ENCODE data around the gene GDPD3. TPM values are rescaled to one million over a fixed set of nuclear protein-coding genes. Genes with fewer than 3 reads are reported as not detected.

The GDPD3 gene
- total RNA-seq, 2 donors from 2014 or later, result 0.91 to 2.4 TPM

DNA sequence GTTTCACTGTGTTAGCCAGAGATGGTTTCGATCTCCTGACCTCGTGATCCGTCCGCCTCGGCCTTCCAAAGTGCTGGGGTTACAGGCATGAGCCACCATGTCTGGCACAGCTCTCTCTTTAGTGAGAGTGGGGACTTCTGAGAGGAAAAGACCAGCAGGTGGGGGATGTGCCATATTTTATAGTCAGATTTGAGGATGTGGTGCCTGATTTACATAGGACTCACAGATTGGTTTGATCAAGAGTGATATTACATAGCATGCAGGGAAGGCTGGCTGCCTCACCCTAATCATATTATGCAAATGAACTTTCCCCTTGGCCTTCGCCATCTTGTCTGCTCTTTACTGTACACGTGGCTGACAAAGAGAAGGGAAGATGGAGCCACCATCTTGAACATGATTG lies 37.8 kb upstream of the GDPD3 start:
- Histone ChIP-seq H3K9me3 (no peaks in the 10 kb centered on the region), H3K4me3 (no peak overlapping the region), H3K36me3 (no peaks in the 10 kb centered on the region), H3K27me3 (replicated peaks; ENCODE audit: insufficient read depth) (no peaks in the 10 kb centered on the region), H3K27ac (no peak overlapping the region), H3K4me1 (replicated peaks) (no peaks in the 10 kb centered on the region)
- intact Hi-C loops (cut with DNase I), result no loop called here
- no peak for TF ChIP-seq POLR2A (IDR thresholded peaks at IDR 0.05)
- no peak for TF ChIP-seq POLR2AphosphoS5 (IDR thresholded peaks at IDR 0.05)
- TF ChIP-seq, protein P1, sequence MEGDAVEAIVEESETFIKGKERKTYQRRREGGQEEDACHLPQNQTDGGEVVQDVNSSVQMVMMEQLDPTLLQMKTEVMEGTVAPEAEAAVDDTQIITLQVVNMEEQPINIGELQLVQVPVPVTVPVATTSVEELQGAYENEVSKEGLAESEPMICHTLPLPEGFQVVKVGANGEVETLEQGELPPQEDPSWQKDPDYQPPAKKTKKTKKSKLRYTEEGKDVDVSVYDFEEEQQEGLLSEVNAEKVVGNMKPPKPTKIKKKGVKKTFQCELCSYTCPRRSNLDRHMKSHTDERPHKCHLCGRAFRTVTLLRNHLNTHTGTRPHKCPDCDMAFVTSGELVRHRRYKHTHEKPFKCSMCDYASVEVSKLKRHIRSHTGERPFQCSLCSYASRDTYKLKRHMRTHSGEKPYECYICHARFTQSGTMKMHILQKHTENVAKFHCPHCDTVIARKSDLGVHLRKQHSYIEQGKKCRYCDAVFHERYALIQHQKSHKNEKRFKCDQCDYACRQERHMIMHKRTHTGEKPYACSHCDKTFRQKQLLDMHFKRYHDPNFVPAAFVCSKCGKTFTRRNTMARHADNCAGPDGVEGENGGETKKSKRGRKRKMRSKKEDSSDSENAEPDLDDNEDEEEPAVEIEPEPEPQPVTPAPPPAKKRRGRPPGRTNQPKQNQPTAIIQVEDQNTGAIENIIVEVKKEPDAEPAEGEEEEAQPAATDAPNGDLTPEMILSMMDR (IDR thresholded peaks at IDR 0.05), result no peak
- DNase-seq (ENCODE audit: low spot score), result no peak
- 93% methylated on average over 7 of the region's 7 CpGs for whole genome bisulfite sequencing

DNA sequence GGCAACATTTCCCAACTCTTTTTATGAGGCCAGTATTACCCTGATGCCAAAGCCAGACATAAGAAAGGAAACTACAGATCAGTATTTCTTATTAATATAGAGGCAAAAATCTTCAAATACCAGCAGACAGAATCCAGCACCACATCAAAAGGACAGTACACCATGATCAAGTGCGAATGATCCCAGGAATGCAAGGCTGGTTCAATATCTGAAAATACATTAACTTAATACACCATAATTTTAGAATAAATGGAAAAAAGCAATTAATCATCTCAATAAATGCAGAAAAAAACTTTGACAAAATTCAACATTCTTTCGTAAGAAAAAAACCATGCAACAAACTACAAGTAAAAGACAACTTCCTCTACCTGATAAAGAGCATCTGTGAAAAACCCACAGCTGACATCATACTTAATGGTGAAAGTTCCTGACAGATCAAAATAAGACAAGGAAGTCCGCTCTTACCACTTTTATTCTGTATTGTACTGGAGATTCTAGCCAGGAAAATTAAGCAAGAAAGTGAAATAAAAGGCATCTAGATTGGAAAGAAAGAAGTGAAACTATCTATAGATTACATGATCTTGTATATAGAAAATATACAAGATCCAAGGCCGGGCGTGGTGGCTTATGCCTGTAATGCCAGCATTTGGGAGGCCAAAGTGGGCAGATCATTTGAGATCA lies 36.1 kb upstream of the GDPD3 start:
- no peak for DNase-seq (ENCODE audit: low spot score)
- Histone ChIP-seq H3K4me3 (no peak overlapping the region), H3K27me3 (replicated peaks; ENCODE audit: insufficient read depth) (no peaks in the 10 kb centered on the region), H3K27ac (no peak overlapping the region), H3K36me3 (no peaks in the 10 kb centered on the region), H3K4me1 (replicated peaks) (no peaks in the 10 kb centered on the region), H3K9me3 (no peaks in the 10 kb centered on the region)
- TF ChIP-seq POLR2A (IDR thresholded peaks at IDR 0.05) (no peak), POLR2AphosphoS5 (IDR thresholded peaks at IDR 0.05) (no peak)
- TF ChIP-seq, protein P1 (IDR thresholded peaks at IDR 0.05), result no peak
- intact Hi-C loops (cut with DNase I), result no loop called here
- WGBS, result 90% methylated on average over 5 of the region's 5 CpGs

DNA sequence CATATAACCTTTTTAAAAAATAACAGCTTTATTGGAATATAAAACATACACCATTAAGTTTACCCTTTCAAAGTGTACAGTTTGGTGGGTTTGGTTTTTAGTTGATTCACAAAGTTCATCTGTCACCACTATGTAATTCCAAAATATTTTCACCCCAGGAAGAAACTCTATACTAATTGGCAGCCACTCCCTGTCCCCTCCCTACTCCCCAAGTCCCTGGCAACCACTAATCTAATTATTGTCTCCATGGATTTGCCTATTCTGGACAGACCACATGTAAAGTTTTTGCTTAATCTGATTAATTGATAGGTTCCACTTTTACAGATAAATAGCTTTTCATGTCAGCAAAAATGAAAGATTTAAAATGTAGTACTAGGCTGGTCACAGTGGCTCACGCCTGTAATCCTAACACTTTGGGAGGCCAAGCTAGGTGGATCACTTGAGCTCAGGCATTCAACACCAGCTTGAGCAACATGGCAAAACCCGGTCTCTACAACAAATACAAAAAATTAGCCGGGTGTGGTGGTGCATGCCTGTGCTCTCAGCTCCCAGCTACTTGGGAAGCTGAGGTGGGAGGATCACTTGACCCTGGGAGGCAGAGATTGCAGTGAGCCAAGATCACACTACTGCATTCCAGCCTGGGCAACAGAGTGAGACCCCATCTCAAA lies 34.6 kb upstream of the GDPD3 start:
- Histone ChIP-seq H3K27ac (no peak overlapping the region), H3K9me3 (no peaks in the 10 kb centered on the region), H3K4me1 (replicated peaks) (no peaks in the 10 kb centered on the region), H3K4me3 (no peak overlapping the region), H3K36me3 (no peaks in the 10 kb centered on the region), H3K27me3 (replicated peaks; ENCODE audit: insufficient read depth) (no peaks in the 10 kb centered on the region)
- DNase-seq (ENCODE audit: low spot score), result no peak
- WGBS, result 92% methylated on average over 3 of the region's 3 CpGs
- TF ChIP-seq, protein P1 (IDR thresholded peaks at IDR 0.05), result no peak
- TF ChIP-seq POLR2AphosphoS5 (IDR thresholded peaks at IDR 0.05) (no peak), POLR2A (IDR thresholded peaks at IDR 0.05) (no peak)
- intact Hi-C loops (cut with DNase I), result no loop called here

GRCh38 chr16:30145657-30146056 lies 32.3 kb upstream of the GDPD3 start:
- no peaks in the 10 kb centered on the region for H3K36me3 ChIP-seq
- no peaks in the 10 kb centered on the region for H3K27me3 ChIP-seq (replicated peaks; ENCODE audit: insufficient read depth)
- H3K4me3 ChIP-seq, result no peak overlapping the region
- intact Hi-C loops (cut with DNase I), result no loop called here
- WGBS, result 63% methylated on average over 1 of the region's 1 CpG
- TF ChIP-seq POLR2A (IDR thresholded peaks at IDR 0.05) (no peak), POLR2AphosphoS5 (IDR thresholded peaks at IDR 0.05) (no peak)
- TF ChIP-seq, protein P1 (IDR thresholded peaks at IDR 0.05), result no peak
- no peaks in the 10 kb centered on the region for H3K9me3 ChIP-seq
- DNase-seq (ENCODE audit: low spot score), result no peak
- no peaks in the 10 kb centered on the region for H3K4me1 ChIP-seq (replicated peaks)
- no peak overlapping the region for H3K27ac ChIP-seq

DNA sequence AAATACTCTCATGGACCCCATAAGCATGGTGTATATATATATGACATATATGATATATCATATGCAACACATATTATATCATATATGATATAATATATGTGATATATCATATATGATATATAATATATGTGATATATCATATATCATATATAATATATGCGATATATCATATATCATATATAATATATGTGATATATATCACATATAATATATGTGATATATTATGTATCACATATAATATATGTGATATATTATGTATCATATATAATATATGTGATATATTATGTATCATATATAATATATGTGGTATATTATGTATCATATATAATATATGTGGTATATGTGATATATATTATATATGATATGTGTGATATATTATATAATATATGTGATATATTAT lies 31.6 kb upstream of the GDPD3 start:
- intact Hi-C loops (cut with DNase I), result no loop called here
- no peak overlapping the region for H3K4me3 ChIP-seq
- H3K27ac ChIP-seq, result no peak overlapping the region
- WGBS, result 89% methylated on average over 1 of the region's 1 CpG
- TF ChIP-seq POLR2AphosphoS5 (IDR thresholded peaks at IDR 0.05) (no peak), POLR2A (IDR thresholded peaks at IDR 0.05) (no peak)
- TF ChIP-seq, protein P1 (IDR thresholded peaks at IDR 0.05), result no peak
- no peaks in the 10 kb centered on the region for H3K36me3 ChIP-seq
- no peaks in the 10 kb centered on the region for H3K27me3 ChIP-seq (replicated peaks; ENCODE audit: insufficient read depth)
- DNase-seq (ENCODE audit: low spot score), result no peak
- no peaks in the 10 kb centered on the region for H3K9me3 ChIP-seq
- H3K4me1 ChIP-seq (replicated peaks), result no peaks in the 10 kb centered on the region
